Vagina (tissue), 2 donors: Measurements from ENCODE around the gene PCBP3.

Experiments
- POLR2A ChIP-seq, 2 donors: fragments of 450-650 bp; IDR thresholded peaks; one replicate each; pipeline ENCODE4 v1.6.1; 2017; ENCODE audit warnings: antibody characterized with exemption in 2 of 2, mild to moderate bottlenecking in 2 of 2, moderate library complexity in 2 of 2
- TF ChIP-seq, protein P1 (sequence below), 3 experiments: fragments of 450-650 bp in 2 of 3; fragments of 200-600 bp in 1 of 3; sonication (generic) in 1 of 3; IDR thresholded peaks; one replicate each; pipeline ENCODE4 v1.5.1; 2017 to 2019; ENCODE audit warnings: antibody characterized with exemption in 3 of 3, mild to moderate bottlenecking in 2 of 3, moderate library complexity in 2 of 3

DNA sequence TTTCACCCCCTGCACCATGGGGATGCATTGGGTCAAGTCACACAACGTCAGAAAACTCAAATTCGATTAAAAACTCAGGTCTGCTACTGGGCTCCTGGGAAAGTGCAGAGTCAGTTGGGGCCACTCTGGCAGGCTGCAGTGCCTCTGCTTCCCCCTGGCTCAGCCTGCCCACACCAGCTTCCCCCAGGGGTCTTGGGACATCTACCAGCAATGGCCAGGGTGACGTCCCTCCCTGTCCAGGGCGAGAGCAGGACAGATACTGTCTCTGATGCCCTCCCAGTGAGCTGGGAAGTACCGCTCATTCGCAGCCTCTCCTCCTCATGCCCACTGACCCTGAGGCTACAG is 231.9 kb downstream of the PCBP3 start:
- TF ChIP-seq, protein P1, sequence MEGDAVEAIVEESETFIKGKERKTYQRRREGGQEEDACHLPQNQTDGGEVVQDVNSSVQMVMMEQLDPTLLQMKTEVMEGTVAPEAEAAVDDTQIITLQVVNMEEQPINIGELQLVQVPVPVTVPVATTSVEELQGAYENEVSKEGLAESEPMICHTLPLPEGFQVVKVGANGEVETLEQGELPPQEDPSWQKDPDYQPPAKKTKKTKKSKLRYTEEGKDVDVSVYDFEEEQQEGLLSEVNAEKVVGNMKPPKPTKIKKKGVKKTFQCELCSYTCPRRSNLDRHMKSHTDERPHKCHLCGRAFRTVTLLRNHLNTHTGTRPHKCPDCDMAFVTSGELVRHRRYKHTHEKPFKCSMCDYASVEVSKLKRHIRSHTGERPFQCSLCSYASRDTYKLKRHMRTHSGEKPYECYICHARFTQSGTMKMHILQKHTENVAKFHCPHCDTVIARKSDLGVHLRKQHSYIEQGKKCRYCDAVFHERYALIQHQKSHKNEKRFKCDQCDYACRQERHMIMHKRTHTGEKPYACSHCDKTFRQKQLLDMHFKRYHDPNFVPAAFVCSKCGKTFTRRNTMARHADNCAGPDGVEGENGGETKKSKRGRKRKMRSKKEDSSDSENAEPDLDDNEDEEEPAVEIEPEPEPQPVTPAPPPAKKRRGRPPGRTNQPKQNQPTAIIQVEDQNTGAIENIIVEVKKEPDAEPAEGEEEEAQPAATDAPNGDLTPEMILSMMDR (IDR thresholded peaks at IDR 0.05), result no peak
- no peak for TF ChIP-seq POLR2A (IDR thresholded peaks at IDR 0.05)
